NCI-H2029 treated with DMSO at 0.1 percent for 48 hours (cell line): ENCODE measurements around the gene VTI1A.

Source experiments
- DNase-seq: peaks from one replicate; lab custom pipeline; 2025; lab: John Stamatoyannopoulos, UW

VTI1A gene

GRCh38 chr10:112784022-112784461, 337.0 kb downstream of the VTI1A start:
- DNase-seq: no peak

- no peak for DNase-seq
Observed at GRCh38 chr10:112785089-112785488, 338.1 kb downstream of the VTI1A start.

GRCh38 chr10:112789248-112789647, 342.2 kb downstream of the VTI1A start:
- DNase-seq: no peak

- DNase-seq: no peak
Observed at GRCh38 chr10:112790030-112790429, 343.0 kb downstream of the VTI1A start.

- DNase-seq: no peak
Observed at GRCh38 chr10:112790921-112791320, 343.9 kb downstream of the VTI1A start.

GRCh38 chr10:112791447-112791846, 344.4 kb downstream of the VTI1A start:
- no peak for DNase-seq

GRCh38 chr10:112792487-112793201, 345.6 kb downstream of the VTI1A start:
- no peak for DNase-seq

GRCh38 chr10:112793202-112793921, 346.3 kb downstream of the VTI1A start:
- DNase-seq: no peak

GRCh38 chr10:112794201-112794600, 347.2 kb downstream of the VTI1A start:
- no peak for DNase-seq

GRCh38 chr10:112795067-112795466, 348.1 kb downstream of the VTI1A start:
- no peak for DNase-seq

- DNase-seq: no peak
Observed at GRCh38 chr10:112797197-112797596, 350.2 kb downstream of the VTI1A start.

- DNase-seq: no peak
Observed at GRCh38 chr10:112797855-112798254, 350.8 kb downstream of the VTI1A start.

- DNase-seq: no peak
Observed at GRCh38 chr10:112799038-112799437, 352.0 kb downstream of the VTI1A start.

- DNase-seq: no peak
Observed at GRCh38 chr10:112799726-112800510, 352.9 kb downstream of the VTI1A start.

- DNase-seq: no peak
Observed at GRCh38 chr10:112801004-112801403, 354.0 kb downstream of the VTI1A start.

- DNase-seq: no peak
Observed at GRCh38 chr10:112801748-112802147, 354.7 kb downstream of the VTI1A start.

GRCh38 chr10:112802411-112803022, 355.5 kb downstream of the VTI1A start:
- no peak for DNase-seq

- DNase-seq: peak; percentile 3
Observed at GRCh38 chr10:112803961-112804401, 357.0 kb downstream of the VTI1A start.

GRCh38 chr10:112805254-112805590, 358.2 kb downstream of the VTI1A start:
- no peak for DNase-seq

GRCh38 chr10:112805701-112806100, 358.7 kb downstream of the VTI1A start:
- DNase-seq: no peak

GRCh38 chr10:112807013-112807412, 360.0 kb downstream of the VTI1A start:
- DNase-seq: no peak

- DNase-seq: no peak
Observed at GRCh38 chr10:112809736-112810135, 362.7 kb downstream of the VTI1A start.
